Measurements from ENCODE around the gene TCEA2.

TCEA2 gene

DNA sequence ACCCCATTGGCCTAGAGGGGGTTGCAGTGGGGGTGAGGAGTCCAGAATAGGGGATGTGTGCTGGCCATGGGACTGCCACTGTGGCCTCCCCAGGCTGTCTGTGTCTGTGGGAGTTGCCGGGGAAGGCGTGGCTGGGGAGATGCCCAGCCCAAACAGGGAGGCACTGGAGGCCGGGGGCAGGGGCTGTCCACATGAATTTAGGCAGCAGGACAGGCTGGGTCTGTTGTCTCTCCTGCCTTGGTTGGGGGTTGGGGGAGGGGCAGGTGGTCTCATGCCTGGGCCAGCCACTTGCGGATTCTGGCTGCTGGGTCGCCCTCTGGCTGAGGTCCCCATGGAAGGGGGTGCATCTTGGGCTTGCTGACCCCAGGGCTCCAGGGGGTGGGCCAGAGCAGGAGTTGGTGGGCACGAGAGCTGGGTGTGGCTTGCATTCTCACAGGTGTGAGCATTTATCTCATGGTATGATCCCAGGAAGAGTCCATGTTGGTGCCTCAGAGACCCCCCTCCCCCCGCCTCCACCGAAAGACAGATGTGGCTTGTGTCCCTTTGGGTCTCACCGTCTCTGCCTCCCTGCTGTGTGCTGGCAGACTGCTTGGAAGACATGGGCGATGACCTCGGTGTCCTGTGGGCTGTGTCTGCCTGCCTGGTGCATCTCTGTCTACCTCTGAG lies 17.5 kb upstream of the TCEA2 start:
- no peaks in the 10 kb centered on the region for H3K4me1 ChIP-seq

DNA sequence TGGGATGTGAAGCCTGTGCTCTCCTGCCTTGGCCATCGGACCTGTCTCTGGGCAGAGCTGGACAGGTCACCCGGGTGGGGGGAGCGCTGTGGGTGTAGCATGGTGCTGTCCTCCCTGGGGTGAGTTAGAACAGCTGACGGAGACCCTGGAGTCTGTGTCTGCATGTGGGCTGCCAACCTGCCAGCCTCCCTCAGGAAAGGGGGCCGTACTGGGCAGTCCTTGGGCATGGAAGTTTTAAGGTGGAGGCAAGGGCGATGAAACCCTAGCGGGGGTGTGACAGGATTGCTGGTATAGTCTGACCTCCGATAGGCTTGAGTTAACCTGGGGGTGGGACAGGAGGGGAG lies 16.0 kb upstream of the TCEA2 start:
- Histone ChIP-seq H3K4me2 (ENCODE audit: low read length) (no peak overlapping the region), H3K4me1 (no peaks in the 10 kb centered on the region), H3K9me3 (ENCODE audit: control insufficient read depth, low read length) (no peaks in the 10 kb centered on the region), H3K27me3 (ENCODE audit: control insufficient read depth, insufficient read depth, low read length) (no peaks in the 10 kb centered on the region), H3K9ac (no peak overlapping the region), H3K79me2 (no peaks in the 10 kb centered on the region), H3K4me3 (ENCODE audit: low read depth, low read length) (no peak overlapping the region), H3K27ac (no peak overlapping the region), H2AFZ (no peak overlapping the region), H3K36me3 (ENCODE audit: control insufficient read depth, insufficient read depth, low read length) (no peaks in the 10 kb centered on the region)
- TF ChIP-seq, protein P1, sequence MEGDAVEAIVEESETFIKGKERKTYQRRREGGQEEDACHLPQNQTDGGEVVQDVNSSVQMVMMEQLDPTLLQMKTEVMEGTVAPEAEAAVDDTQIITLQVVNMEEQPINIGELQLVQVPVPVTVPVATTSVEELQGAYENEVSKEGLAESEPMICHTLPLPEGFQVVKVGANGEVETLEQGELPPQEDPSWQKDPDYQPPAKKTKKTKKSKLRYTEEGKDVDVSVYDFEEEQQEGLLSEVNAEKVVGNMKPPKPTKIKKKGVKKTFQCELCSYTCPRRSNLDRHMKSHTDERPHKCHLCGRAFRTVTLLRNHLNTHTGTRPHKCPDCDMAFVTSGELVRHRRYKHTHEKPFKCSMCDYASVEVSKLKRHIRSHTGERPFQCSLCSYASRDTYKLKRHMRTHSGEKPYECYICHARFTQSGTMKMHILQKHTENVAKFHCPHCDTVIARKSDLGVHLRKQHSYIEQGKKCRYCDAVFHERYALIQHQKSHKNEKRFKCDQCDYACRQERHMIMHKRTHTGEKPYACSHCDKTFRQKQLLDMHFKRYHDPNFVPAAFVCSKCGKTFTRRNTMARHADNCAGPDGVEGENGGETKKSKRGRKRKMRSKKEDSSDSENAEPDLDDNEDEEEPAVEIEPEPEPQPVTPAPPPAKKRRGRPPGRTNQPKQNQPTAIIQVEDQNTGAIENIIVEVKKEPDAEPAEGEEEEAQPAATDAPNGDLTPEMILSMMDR (IDR thresholded peaks at IDR 0.05), result no peak

More for the DNA sequence above, 17.5 kb upstream of the TCEA2 start:
- H3K4me2 ChIP-seq (ENCODE audit: low read length), result no peak overlapping the region
- H3K79me2 ChIP-seq, result no peaks in the 10 kb centered on the region
- H3K9me3 ChIP-seq (ENCODE audit: control insufficient read depth, low read length), result no peaks in the 10 kb centered on the region
- H3K27me3 ChIP-seq (ENCODE audit: control insufficient read depth, insufficient read depth, low read length), result no peaks in the 10 kb centered on the region
- no peak overlapping the region for H2AFZ ChIP-seq
- TF ChIP-seq, protein P1 (IDR thresholded peaks at IDR 0.05), result no peak
- no peak overlapping the region for H3K27ac ChIP-seq
- H3K36me3 ChIP-seq (ENCODE audit: control insufficient read depth, insufficient read depth, low read length), result no peaks in the 10 kb centered on the region
- H3K4me3 ChIP-seq (ENCODE audit: low read depth, low read length), result peak overlapping the region; percentile 10
- H3K9ac ChIP-seq, result no peak overlapping the region

DNA sequence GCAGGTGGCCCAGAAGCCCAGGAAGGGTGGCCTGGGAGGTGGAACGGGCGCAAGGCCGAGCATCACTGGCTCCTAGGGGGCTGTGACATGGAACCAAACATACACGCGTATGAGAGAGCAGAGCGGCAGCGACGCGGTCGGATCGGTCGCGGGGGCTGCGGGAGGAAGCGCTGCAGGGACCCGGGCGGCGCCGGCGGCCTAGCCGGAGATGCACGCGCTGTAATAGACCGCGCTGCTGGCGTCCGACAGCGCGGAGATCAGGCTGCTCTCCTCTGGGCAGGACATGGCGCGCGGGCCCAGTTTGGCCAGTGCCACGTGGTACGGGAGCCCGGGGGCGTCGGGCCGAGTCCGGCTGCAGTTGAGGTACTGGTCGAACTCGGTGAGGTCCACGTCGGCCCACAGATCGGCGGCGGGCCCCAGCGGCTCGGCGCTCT lies 15.0 kb upstream of the TCEA2 start:
- Histone ChIP-seq H3K27ac (no peak overlapping the region), H2AFZ (no peak overlapping the region), H3K4me1 (no peaks in the 10 kb centered on the region), H3K9me3 (ENCODE audit: control insufficient read depth, low read length) (no peaks in the 10 kb centered on the region), H3K79me2 (no peaks in the 10 kb centered on the region), H3K4me3 (ENCODE audit: low read depth, low read length) (no peak overlapping the region), H3K36me3 (ENCODE audit: control insufficient read depth, insufficient read depth, low read length) (no peaks in the 10 kb centered on the region), H3K27me3 (ENCODE audit: control insufficient read depth, insufficient read depth, low read length) (no peaks in the 10 kb centered on the region), H3K4me2 (ENCODE audit: low read length) (no peak overlapping the region), H3K9ac (no peak overlapping the region)
- TF ChIP-seq, protein P1 (IDR thresholded peaks at IDR 0.05), result no peak

DNA sequence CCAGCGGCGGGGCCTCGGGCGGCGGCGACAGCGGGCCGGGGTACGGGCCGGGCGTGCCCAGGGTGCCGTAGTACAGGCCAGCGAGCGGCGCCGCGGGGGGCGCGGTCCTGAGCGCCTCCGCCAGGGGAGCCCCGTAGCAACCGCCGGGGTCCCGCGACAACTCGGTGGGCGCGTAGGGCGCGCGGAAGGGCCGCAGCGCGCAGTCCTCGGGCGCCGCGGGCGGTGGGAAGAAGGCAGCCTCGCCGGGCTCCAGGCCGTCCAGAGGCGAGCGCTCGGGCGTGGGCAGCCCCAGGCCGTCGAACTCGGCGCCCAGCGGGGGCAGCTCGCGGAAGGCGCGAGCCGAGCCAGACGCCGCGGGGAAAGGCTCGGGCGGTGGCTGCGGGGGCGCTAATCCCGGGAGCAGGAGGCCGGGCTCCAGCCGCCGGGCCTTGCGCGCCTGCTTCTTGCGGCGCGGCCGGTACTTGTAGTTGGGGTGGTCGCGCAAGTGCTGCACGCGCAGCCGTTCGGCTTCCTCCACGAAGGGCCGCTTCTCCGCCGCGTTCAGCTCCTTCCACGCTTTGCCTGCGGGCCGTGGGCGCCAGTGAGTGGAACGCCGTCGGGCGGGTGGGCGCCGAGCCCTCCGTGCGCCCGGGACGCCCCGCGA lies 14.5 kb upstream of the TCEA2 start:
- TF ChIP-seq, protein P1 (IDR thresholded peaks at IDR 0.05), result no peak
- no peak overlapping the region for H3K4me2 ChIP-seq (ENCODE audit: low read length)
- no peaks in the 10 kb centered on the region for H3K9me3 ChIP-seq (ENCODE audit: control insufficient read depth, low read length)
- no peaks in the 10 kb centered on the region for H3K79me2 ChIP-seq
- no peaks in the 10 kb centered on the region for H3K4me1 ChIP-seq
- no peak overlapping the region for H3K27ac ChIP-seq
- no peaks in the 10 kb centered on the region for H3K27me3 ChIP-seq (ENCODE audit: control insufficient read depth, insufficient read depth, low read length)
- H3K36me3 ChIP-seq (ENCODE audit: control insufficient read depth, insufficient read depth, low read length), result no peaks in the 10 kb centered on the region
- H3K4me3 ChIP-seq (ENCODE audit: low read depth, low read length), result no peak overlapping the region
- no peak overlapping the region for H2AFZ ChIP-seq
- no peak overlapping the region for H3K9ac ChIP-seq

Data from parathyroid adenoma (tissue), 2 donors.